HG02973 (cell line): ENCODE data around the gene ZDHHC3.

Experiments
- ATAC-seq: cut with Tn5 transposase; IDR thresholded peaks from one replicate; pipeline ENCODE4 v1.9.1; 2021; ENCODE audit warnings: moderate library complexity; ENCODE audit not compliant: unreplicated experiment

Gene ZDHHC3

GRCh38 chr3:44930911-44931310 lies 45.1 kb downstream of the ZDHHC3 start:
- ATAC-seq, result no peak

DNA sequence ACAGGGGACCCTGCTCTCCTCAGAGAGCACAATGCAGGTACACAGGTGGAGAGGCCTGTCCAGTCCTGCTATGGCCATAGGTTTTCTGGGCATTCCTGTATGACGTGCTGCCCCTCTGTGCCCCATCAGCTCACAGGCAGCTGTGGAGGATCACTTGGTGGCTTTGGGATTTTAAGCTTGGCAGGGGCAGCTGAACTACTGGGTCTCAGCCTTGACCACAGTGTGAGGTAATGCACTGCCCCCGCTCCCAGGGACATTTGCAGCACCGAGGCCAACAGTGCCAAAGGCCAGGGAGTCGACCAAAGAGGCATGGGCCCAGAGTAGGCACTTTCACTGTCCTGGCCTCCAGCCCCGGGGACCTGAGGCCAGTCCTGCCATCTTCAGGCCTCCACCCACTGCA lies 46.2 kb downstream of the ZDHHC3 start:
- ATAC-seq, result no peak

- ATAC-seq, result no peak
Measured at GRCh38 chr3:44927371-44927770, 48.6 kb downstream of the ZDHHC3 start.

DNA sequence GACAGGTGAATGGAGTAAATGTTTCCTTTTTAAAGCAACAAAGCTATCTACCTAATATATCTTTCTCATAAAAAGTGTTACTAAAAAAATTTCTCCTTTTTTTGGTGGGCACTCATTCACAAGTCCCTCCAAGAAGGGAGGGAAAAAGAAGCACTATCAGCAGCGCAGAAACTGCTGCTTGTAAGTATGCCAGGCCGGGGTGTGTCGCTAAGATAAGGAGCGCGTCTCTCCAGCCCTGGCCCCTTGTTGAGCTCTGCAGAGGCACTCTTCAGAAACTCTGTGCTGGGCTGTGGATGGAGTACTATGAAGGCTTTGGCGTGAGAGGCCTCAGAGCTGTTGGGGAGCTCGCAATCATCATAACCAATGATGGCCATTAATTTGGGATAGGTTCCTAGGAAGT lies 49.1 kb downstream of the ZDHHC3 start:
- ATAC-seq, result no peak

GRCh38 chr3:44926172-44926571 lies 49.8 kb downstream of the ZDHHC3 start:
- no peak for ATAC-seq

- ATAC-seq, result no peak
Measured at GRCh38 chr3:44924457-44925084, 51.4 kb downstream of the ZDHHC3 start.

DNA sequence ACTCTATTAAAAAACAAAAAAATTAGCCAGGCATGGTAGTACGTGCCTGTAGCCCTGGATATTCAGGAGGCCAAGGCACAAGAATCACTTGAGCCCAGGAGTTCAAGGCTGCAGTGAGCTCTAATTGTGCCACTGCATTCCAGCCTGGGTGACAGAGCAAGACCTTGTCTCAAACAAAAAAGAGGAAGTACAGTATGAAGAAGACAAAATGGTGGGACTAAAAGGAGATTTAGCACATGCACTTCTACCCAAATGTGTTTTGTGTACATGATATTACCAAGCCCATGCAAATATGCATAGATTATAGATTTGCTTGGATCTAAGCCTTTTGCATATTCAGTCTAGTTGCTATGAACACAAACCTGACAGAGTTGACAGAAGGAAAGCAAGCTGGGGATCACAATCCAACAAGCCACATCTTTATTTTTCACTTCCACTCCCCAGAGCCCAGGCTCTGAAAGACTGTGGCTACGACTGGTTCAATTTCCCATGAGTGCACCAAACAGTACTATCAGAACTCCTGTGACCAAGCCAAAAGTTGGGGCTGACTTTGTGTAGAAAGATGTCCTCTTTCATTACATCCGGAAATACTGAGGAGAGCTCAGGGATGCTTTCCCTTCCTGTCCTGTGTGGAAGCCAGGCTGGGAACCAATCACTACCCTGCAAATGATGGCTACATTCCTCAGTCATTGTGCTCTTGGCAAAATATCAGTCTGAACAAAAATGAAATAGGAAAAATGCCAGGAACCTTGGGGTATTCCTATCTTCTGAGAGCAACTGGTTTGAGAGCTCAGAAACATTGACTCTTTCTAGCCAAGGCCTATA lies 52.1 kb downstream of the ZDHHC3 start:
- no peak for ATAC-seq

DNA sequence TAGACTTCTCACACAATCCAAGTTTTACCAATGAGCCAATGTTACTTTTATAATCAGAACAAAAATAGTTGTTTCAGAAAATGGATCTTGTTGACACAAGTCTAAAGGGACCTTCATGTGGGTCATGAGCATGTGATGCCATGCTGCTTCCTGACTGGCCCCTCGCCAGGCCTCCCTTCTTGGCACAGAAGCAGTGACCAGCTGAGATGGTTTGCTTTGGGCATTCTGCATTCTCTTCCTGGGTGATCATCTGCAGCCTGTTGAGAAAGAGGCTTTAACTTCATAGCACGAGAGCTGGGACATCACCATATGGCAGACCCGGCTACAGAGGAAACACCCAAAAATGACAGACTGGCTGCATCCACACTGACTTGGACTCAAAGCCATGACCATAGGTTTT lies 55.9 kb downstream of the ZDHHC3 start:
- no peak for ATAC-seq

GRCh38 chr3:44918581-44918980 lies 57.4 kb downstream of the ZDHHC3 start:
- ATAC-seq, result no peak

DNA sequence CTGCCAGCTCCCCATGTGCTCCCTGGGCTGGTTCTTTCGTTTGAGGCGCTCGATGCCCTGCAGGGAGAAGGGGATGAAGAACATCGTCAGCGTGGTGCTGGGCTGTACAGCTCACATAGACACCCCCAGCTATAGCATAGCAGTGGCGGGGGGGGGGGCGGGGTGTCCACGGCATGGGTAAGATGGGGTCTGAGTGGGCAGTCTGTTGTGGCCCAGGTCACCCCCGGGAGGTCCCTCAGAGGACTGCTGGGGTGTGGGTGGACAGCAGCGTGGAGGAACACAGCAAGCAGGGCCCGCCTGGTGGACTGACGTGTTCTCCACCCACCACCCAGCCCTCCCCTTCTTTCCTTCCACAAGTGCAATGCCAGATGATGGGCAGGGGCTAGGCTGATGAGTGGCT lies 57.9 kb downstream of the ZDHHC3 start:
- no peak for ATAC-seq

DNA sequence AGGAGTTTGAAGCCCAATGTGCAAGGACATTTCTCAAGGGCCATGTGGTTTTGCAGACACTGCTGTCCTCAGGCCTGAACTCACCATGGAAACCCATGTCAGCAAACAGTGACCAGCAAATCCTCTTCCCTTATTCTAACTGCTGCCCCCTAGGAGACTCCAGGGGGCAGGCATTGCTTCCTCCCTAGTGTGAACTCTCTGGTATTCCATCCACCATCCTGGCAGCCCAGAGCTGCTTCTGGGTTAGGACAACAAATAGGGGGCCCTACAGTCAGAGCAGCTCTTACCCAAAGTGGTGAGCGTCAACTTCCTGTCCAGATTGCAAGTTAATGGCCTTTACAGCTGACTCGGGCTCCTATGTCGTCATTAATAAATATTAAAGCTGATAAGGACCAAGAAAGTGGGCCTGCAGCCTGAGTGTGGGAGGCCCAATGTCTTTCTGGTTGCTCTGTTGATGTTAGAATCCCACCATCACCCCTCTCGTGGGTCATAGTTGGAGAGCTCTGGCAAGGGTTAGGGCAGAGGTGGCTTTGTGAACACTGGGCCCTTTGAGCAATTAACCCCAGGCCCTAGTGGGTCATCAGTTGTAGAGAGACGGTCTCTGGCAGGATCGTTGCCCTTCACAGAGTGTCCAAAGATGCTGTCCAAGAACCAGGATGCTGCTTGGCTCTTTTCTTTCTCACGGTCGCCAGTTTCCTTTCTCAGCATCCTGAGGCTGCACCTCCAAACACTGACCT lies 60.1 kb downstream of the ZDHHC3 start:
- ATAC-seq, result no peak

GRCh38 chr3:44914936-44915335 lies 61.0 kb downstream of the ZDHHC3 start:
- ATAC-seq, result no peak

- ATAC-seq, result no peak
Measured at GRCh38 chr3:44913868-44914468, 62.0 kb downstream of the ZDHHC3 start.

DNA sequence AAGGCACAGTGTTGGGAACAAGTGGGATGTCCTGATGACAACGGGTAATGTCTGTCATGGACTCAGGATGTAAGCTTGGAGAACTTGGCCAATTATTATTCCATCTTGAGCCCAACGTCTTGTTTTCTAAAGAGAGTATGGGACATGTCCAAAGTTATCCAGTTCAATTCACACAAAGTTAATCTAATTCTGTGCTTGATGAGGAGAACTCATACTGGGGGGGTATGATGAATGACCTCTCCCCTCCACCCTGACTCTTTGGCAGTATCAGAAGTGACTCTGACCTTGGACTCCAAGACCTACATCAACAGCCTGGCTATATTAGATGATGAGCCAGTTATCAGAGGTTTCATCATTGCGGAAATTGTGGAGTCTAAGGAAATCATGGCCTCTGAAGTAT lies 65.3 kb downstream of the ZDHHC3 start:
- no peak for ATAC-seq

DNA sequence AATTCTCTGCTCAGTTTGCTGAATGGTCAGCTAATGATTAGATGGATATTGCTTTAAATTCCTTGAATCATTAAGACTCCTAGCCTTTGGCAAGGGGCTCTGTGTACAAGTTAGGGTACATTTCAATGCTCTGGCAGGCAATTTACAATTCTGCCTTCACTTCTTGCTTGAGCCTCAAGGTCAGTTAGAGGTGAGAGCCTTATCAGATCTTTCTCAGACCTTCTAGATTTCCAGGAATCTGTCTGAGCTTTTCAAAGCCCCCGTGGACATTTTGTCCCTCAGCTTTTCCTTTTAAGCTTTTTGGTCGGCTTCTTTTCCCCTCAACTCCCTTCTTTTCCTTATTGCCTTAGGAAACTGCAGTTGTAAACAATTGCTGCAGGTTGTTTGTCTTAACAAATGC lies 66.9 kb downstream of the ZDHHC3 start:
- no peak for ATAC-seq

DNA sequence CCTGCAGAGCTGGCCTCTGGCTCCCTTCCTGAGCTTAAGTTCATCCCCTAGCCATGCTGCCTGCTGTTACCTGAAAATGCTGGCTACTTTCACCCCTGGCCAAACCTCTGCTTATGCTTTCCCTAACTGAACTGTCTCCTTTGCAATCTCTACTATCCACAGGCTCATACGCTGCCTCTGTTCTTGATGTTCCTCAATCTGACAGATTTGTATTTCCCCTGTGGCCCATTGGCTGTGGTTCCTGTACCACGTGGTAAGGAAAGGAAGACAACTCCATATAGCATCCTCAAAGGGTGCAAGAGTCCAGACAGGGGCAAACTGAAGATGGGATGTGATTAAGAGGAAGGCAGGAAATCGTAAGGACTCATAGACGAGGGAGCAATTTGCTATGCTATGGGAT lies 68.4 kb downstream of the ZDHHC3 start:
- ATAC-seq, result no peak

DNA sequence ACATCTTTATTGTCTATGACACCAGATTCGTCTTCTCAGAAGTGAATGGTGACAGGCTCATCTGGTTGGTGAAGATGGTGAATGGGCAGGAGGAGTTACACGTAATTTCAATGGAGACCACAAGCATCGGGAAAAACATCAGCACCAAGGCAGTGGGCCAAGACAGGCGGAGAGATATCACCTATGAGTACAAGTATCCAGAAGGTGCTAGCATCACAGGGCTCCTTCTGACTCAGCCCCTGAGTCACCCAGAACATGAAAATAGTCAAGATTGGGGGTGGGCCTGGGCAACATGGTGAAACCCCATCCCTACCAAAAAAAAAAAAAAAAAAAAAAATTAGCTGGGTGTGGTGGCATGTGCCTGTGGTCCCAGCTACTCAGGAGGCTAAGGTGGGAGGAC lies 69.0 kb downstream of the ZDHHC3 start:
- no peak for ATAC-seq

GRCh38 chr3:44905446-44906157 lies 70.4 kb downstream of the ZDHHC3 start:
- ATAC-seq, result no peak

DNA sequence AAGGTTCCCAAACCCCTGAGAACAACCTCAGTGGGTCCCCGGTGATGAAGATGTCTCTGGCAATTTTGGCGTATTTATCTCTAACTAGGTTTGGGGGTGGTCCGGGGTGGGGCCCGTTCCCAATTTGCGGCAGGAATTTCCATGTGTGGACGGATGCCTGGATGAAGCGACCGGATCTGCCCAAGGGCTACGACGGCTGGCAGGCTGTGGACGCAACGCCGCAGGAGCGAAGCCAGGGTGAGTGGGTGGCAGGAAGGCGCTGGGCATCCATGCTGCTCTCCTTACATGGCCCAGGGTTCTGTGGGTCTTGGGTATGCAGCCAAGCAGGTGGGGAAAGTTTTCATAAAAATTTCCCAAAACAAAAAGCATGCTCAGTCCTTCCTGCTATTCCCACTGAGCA lies 72.2 kb downstream of the ZDHHC3 start:
- ATAC-seq, result no peak

GRCh38 chr3:44903314-44903713 lies 72.7 kb downstream of the ZDHHC3 start:
- no peak for ATAC-seq

DNA sequence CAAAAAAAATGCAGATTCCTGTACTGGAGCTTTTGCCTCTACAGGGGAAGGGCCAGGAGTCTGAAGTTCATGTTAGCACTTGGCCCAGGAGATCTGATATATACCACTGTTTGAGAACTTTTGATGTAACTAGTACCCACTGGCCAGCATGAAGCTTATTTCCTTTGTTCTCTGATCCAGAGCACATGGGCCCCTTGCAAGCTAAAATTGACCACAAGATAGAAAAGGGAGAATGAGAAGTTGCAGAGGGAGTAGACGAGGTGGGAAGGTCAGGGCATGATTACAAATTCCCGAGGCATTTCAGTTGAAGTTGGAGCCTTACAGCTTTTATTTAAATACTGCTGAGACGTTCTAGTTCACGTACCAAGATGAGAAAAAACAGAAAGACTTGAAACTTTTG lies 73.3 kb downstream of the ZDHHC3 start:
- ATAC-seq, result no peak
